HG03066 (cell line): Measurements from ENCODE around the gene PCYT1A.
"Not testable (repeated sequence)": the region's sequence is repeated elsewhere in the genome, so short reads cannot be mapped to it uniquely, and the experiment has no call there.

Source experiments
- ATAC-seq: cut with Tn5 transposase; IDR thresholded peaks from one replicate; pipeline ENCODE4 v1.9.1; 2021; ENCODE audit warnings: low read depth; ENCODE audit not compliant: unreplicated experiment

PCYT1A gene

GRCh38 chr3:196292286-196292923 lies 4.9 kb upstream of the PCYT1A start:
- no peak for ATAC-seq

GRCh38 chr3:196288141-196288460 lies 575 bp upstream of the PCYT1A start:
- no peak for ATAC-seq

GRCh38 chr3:196287090-196287439 lies 461 bp downstream of the PCYT1A start:
- ATAC-seq, result no peak

GRCh38 chr3:196284396-196284795 lies 3.1 kb downstream of the PCYT1A start:
- no peak for ATAC-seq

- ATAC-seq, result no peak
Measured at GRCh38 chr3:196281962-196282361, 5.6 kb downstream of the PCYT1A start.

GRCh38 chr3:196280689-196281440 lies 6.7 kb downstream of the PCYT1A start:
- ATAC-seq, result no peak

- no peak for ATAC-seq
Measured at GRCh38 chr3:196275126-196275525, 12.4 kb downstream of the PCYT1A start.

- peak; percentile 83 for ATAC-seq
Measured at GRCh38 chr3:196274585-196274984, 12.9 kb downstream of the PCYT1A start.

- ATAC-seq, result no peak
Measured at GRCh38 chr3:196273655-196274054, 13.9 kb downstream of the PCYT1A start.

GRCh38 chr3:196272826-196273225 lies 14.7 kb downstream of the PCYT1A start:
- no peak for ATAC-seq

- ATAC-seq, result no peak
Measured at GRCh38 chr3:196270499-196270898, 17.0 kb downstream of the PCYT1A start.

GRCh38 chr3:196268284-196269163 lies 19.0 kb downstream of the PCYT1A start:
- no peak for ATAC-seq

GRCh38 chr3:196263819-196264218 lies 23.7 kb downstream of the PCYT1A start:
- ATAC-seq, result no peak

GRCh38 chr3:196260784-196261183 lies 26.7 kb downstream of the PCYT1A start:
- ATAC-seq, result no peak

GRCh38 chr3:196255776-196256175 lies 31.8 kb downstream of the PCYT1A start:
- no peak for ATAC-seq

- no peak for ATAC-seq
Measured at GRCh38 chr3:196254376-196255283, 32.9 kb downstream of the PCYT1A start.

GRCh38 chr3:196251918-196252317 lies 35.6 kb downstream of the PCYT1A start:
- no peak for ATAC-seq

GRCh38 chr3:196246612-196247308 lies 40.8 kb downstream of the PCYT1A start:
- ATAC-seq, result no peak

- not testable (repeated sequence) for ATAC-seq
Measured at GRCh38 chr3:196244166-196244565, 43.4 kb downstream of the PCYT1A start.

- ATAC-seq, result no peak
Measured at GRCh38 chr3:196241704-196242103, 45.8 kb downstream of the PCYT1A start.
